ENCODE data around the gene CHRNA4.

CHRNA4 gene

GRCh38 chr20:63359937-63360849, 956 bp downstream of the CHRNA4 start:
- TF ChIP-seq ZFX (IDR thresholded peaks at IDR 0.05), result no peak
- no peak overlapping the region for H3K27ac ChIP-seq

- TF ChIP-seq CTCF (conservative IDR thresholded peaks at IDR 0.05) (no peak), ZFX (IDR thresholded peaks at IDR 0.05) (no peak)
- H3K27ac ChIP-seq, result no peak overlapping the region
Observed at GRCh38 chr20:63359164-63359934, 1.8 kb downstream of the CHRNA4 start.

- no peak for TF ChIP-seq ZFX (IDR thresholded peaks at IDR 0.05)
- TF ChIP-seq CTCF (conservative IDR thresholded peaks at IDR 0.05), result no peak
- peak overlapping the region; percentile 30 for H3K27ac ChIP-seq
Observed at GRCh38 chr20:63357921-63358905, 2.9 kb downstream of the CHRNA4 start.

GRCh38 chr20:63356931-63357879, 3.9 kb downstream of the CHRNA4 start:
- TF ChIP-seq ZFX (IDR thresholded peaks at IDR 0.05), result no peak
- TF ChIP-seq CTCF (conservative IDR thresholded peaks at IDR 0.05), result no peak
- H3K27ac ChIP-seq, result peak overlapping the region; percentile 30

GRCh38 chr20:63356511-63356910, 4.6 kb downstream of the CHRNA4 start:
- TF ChIP-seq CTCF (conservative IDR thresholded peaks at IDR 0.05) (no peak), ZFX (IDR thresholded peaks at IDR 0.05) (no peak)
- H3K27ac ChIP-seq, result no peak overlapping the region

GRCh38 chr20:63355781-63356295, 5.3 kb downstream of the CHRNA4 start:
- TF ChIP-seq ZFX (IDR thresholded peaks at IDR 0.05), result no peak
- no peak for TF ChIP-seq CTCF (conservative IDR thresholded peaks at IDR 0.05)
- H3K27ac ChIP-seq, result no peak overlapping the region

Data from C4-2B (cell line).